SK-N-SH treated with all-trans-retinoic acid at 6 μM for 48 hours (cell line): Measurements from ENCODE around the gene TMEM79.
A peak's percentile ranks its signal among the peaks of the same experiment; 100 is the strongest.
"Not testable (repeated sequence)": the region's sequence is repeated elsewhere in the genome, so short reads cannot be mapped to it uniquely, and the experiment has no call there.

ENCODE experiments used
- ATAC-seq: fragments of 200-7000 bp; cut with Tn5 transposase; 3 replicates; pipeline ENCODE4 v1.9.1; 2020; ENCODE audit warnings: mild to moderate bottlenecking, moderate library complexity
- ARNTL ChIP-seq: fragments of 450-650 bp; formaldehyde crosslinking; IDR thresholded peaks from 2 replicates; pipeline ENCODE4 v1.5.0; 2020; ENCODE audit warnings: low read depth, mild to moderate bottlenecking, moderate library complexity, borderline replicate concordance
- BACH2 ChIP-seq: fragments of 250-450 bp; sonication (Bioruptor Pico); IDR thresholded peaks from 2 replicates; pipeline ENCODE4 v1.9.0; 2021; ENCODE audit warnings: mild to moderate bottlenecking, borderline replicate concordance
- CSDC2 ChIP-seq: fragments of 250-450 bp; sonication (Bioruptor Pico); IDR thresholded peaks from 2 replicates; pipeline ENCODE4 v1.5.0; 2020; ENCODE audit warnings: mild to moderate bottlenecking, moderate library complexity
- ESRRG ChIP-seq: fragments of 250-450 bp; sonication (Bioruptor Pico); IDR thresholded peaks from 2 replicates; pipeline ENCODE4 v1.6.1; 2021; ENCODE audit warnings: mild to moderate bottlenecking
- GLIS3 ChIP-seq: fragments of 250-450 bp; sonication (Bioruptor Pico); IDR thresholded peaks from 2 replicates; pipeline ENCODE4 v1.5.0; 2020; ENCODE audit warnings: mild to moderate bottlenecking, moderate library complexity
- ISL1 ChIP-seq: fragments of 250-450 bp; sonication (Bioruptor Pico); IDR thresholded peaks from 2 replicates; pipeline ENCODE4 v2.1.2; 2022; ENCODE audit warnings: mild to moderate bottlenecking, moderate library complexity
- PPARA ChIP-seq: fragments of 250-450 bp; sonication (Bioruptor Pico); IDR thresholded peaks from 2 replicates; pipeline ENCODE4 v1.5.0; 2020; ENCODE audit warnings: mild to moderate bottlenecking, borderline replicate concordance
- RARB ChIP-seq: fragments of 250-450 bp; sonication (Bioruptor Pico); IDR thresholded peaks from 2 replicates; pipeline ENCODE4 v1.8.0; 2021; ENCODE audit warnings: mild to moderate bottlenecking, moderate library complexity
- SNAI2 ChIP-seq: fragments of 250-450 bp; sonication (Bioruptor Pico); IDR thresholded peaks from 2 replicates; pipeline ENCODE4 v1.5.0; 2020; ENCODE audit warnings: mild to moderate bottlenecking, moderate library complexity
- TCF4 ChIP-seq: fragments of 250-450 bp; sonication (Bioruptor Pico); IDR thresholded peaks from 2 replicates; pipeline ENCODE4 v1.8.0; 2021; ENCODE audit warnings: mild to moderate bottlenecking, moderate library complexity, borderline replicate concordance
- ZC3H10 ChIP-seq: fragments of 250-450 bp; sonication (Bioruptor Pico); IDR thresholded peaks from 2 replicates; pipeline ENCODE4 v1.5.1; 2021; ENCODE audit warnings: mild to moderate bottlenecking, moderate library complexity
- ZFP3 ChIP-seq: fragments of 250-450 bp; sonication (Bioruptor Pico); IDR thresholded peaks from 2 replicates; pipeline ENCODE4 v1.5.0; 2020; ENCODE audit warnings: mild to moderate bottlenecking, moderate library complexity
- ZFP30 ChIP-seq: fragments of 450-650 bp; formaldehyde crosslinking; IDR thresholded peaks from 2 replicates; pipeline ENCODE4 v1.5.0; 2022; ENCODE audit warnings: mild to moderate bottlenecking, moderate library complexity
- ZNF565 ChIP-seq: fragments of 450-650 bp; formaldehyde crosslinking; conservative IDR thresholded peaks from 2 replicates; pipeline ENCODE4 v1.5.0; 2020; ENCODE audit warnings: low read depth, mild to moderate bottlenecking, moderate library complexity
- ZNF70 ChIP-seq: fragments of 450-650 bp; formaldehyde crosslinking; IDR thresholded peaks from 2 replicates; pipeline ENCODE4 v1.5.0; 2020; ENCODE audit warnings: mild to moderate bottlenecking, moderate library complexity
- ZNF8 ChIP-seq: fragments of 450-650 bp; formaldehyde crosslinking; IDR thresholded peaks from 2 replicates; pipeline ENCODE4 v1.5.0; 2020; ENCODE audit warnings: mild to moderate bottlenecking, moderate library complexity
- TF ChIP-seq, protein P1 (sequence below): fragments of 250-450 bp; sonication (Bioruptor Pico); IDR thresholded peaks from 2 replicates; pipeline ENCODE4 v1.8.0; 2021; ENCODE audit warnings: low read depth, mild to moderate bottlenecking, moderate library complexity, borderline replicate concordance
- TF ChIP-seq, protein P2 (sequence below): fragments of 250-450 bp; sonication (Bioruptor Pico); IDR thresholded peaks from 2 replicates; pipeline ENCODE4 v1.5.1; 2020; ENCODE audit warnings: low read depth, mild to moderate bottlenecking, moderate library complexity
- TF ChIP-seq, protein P3 (sequence below): fragments of 250-450 bp; sonication (Bioruptor Pico); IDR thresholded peaks from 2 replicates; pipeline ENCODE4 v1.5.0; 2020; ENCODE audit warnings: mild to moderate bottlenecking, moderate library complexity
- TF ChIP-seq, protein P4 (sequence below): fragments of 250-450 bp; sonication (Bioruptor Pico); IDR thresholded peaks from 2 replicates; pipeline ENCODE4 v1.8.0; 2020; ENCODE audit warnings: mild to moderate bottlenecking, moderate library complexity, borderline replicate concordance

TMEM79 gene

DNA sequence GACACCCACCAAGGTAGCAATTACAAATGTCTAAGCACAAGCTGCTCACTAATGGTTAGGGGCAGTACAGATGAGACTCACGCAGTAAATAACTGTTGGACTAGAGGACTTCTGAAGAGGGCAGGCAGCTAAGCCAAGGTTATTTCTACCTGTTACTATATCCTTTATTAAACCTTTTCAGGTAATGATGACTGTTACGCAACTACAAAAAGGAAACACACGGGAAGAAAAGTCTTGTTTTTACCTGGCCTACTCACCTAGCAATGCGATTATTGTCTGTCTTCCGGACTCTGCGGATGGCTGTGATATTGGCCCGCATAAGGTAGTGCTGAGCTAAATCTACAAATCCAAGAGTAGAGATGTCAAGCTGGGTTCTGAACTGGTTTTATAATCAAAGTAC, 32.8 kb downstream of the TMEM79 start:
- no peak for ATAC-seq
- TF ChIP-seq SNAI2 (CRISPR knock-in tag) (no peak), ESRRG (CRISPR knock-in tag) (no peak), TCF4 (CRISPR knock-in tag) (no peak), ZFP3 (no peak), ZNF565 (no peak), ZNF8 (CRISPR knock-in tag) (no peak), ZNF70 (CRISPR knock-in tag) (no peak), GLIS3 (CRISPR knock-in tag) (no peak), ZFP30 (no peak), ZC3H10 (no peak), RARB (CRISPR knock-in tag) (no peak), CSDC2 (CRISPR knock-in tag) (no peak), ARNTL (no peak), BACH2 (no peak)
- TF ChIP-seq, protein P1, sequence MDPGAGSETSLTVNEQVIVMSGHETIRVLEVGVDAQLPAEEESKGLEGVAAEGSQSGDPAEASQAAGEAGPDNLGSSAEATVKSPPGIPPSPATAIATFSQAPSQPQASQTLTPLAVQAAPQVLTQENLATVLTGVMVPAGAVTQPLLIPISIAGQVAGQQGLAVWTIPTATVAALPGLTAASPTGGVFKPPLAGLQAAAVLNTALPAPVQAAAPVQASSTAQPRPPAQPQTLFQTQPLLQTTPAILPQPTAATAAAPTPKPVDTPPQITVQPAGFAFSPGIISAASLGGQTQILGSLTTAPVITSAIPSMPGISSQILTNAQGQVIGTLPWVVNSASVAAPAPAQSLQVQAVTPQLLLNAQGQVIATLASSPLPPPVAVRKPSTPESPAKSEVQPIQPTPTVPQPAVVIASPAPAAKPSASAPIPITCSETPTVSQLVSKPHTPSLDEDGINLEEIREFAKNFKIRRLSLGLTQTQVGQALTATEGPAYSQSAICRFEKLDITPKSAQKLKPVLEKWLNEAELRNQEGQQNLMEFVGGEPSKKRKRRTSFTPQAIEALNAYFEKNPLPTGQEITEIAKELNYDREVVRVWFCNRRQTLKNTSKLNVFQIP (CRISPR knock-in tag), result no peak
- TF ChIP-seq, protein P2, sequence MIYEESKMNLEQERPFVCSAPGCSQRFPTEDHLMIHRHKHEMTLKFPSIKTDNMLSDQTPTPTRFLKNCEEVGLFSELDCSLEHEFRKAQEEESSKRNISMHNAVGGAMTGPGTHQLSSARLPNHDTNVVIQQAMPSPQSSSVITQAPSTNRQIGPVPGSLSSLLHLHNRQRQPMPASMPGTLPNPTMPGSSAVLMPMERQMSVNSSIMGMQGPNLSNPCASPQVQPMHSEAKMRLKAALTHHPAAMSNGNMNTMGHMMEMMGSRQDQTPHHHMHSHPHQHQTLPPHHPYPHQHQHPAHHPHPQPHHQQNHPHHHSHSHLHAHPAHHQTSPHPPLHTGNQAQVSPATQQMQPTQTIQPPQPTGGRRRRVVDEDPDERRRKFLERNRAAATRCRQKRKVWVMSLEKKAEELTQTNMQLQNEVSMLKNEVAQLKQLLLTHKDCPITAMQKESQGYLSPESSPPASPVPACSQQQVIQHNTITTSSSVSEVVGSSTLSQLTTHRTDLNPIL, result no peak
- TF ChIP-seq, protein P3, sequence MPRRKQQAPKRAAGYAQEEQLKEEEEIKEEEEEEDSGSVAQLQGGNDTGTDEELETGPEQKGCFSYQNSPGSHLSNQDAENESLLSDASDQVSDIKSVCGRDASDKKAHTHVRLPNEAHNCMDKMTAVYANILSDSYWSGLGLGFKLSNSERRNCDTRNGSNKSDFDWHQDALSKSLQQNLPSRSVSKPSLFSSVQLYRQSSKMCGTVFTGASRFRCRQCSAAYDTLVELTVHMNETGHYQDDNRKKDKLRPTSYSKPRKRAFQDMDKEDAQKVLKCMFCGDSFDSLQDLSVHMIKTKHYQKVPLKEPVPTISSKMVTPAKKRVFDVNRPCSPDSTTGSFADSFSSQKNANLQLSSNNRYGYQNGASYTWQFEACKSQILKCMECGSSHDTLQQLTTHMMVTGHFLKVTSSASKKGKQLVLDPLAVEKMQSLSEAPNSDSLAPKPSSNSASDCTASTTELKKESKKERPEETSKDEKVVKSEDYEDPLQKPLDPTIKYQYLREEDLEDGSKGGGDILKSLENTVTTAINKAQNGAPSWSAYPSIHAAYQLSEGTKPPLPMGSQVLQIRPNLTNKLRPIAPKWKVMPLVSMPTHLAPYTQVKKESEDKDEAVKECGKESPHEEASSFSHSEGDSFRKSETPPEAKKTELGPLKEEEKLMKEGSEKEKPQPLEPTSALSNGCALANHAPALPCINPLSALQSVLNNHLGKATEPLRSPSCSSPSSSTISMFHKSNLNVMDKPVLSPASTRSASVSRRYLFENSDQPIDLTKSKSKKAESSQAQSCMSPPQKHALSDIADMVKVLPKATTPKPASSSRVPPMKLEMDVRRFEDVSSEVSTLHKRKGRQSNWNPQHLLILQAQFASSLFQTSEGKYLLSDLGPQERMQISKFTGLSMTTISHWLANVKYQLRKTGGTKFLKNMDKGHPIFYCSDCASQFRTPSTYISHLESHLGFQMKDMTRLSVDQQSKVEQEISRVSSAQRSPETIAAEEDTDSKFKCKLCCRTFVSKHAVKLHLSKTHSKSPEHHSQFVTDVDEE (CRISPR knock-in tag), result no peak

DNA sequence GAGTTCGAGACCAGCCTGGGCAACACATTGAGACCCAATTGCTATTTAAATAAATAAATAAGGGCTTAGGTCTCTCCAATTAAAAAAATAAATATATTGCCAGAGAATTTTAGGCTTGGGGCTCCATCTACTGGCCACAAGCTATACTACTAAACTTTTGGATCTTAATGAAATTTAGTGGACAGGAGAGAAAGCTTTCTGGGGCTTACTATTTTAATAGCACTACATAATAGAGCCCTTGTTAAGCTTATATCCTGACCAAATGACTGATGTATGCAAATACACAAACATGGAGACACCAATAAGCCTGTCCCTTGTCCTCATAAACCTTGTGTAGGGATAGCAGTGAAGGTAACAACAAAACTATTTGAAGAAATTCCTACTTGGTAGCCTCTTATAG, 35.5 kb downstream of the TMEM79 start:
- TF ChIP-seq ISL1 (CRISPR knock-in tag), result no peak
- TF ChIP-seq, protein P1 (CRISPR knock-in tag), result no peak
- TF ChIP-seq, protein P2, result no peak
- TF ChIP-seq PPARA (CRISPR knock-in tag), result no peak
- TF ChIP-seq ZNF8 (CRISPR knock-in tag), result no peak
- TF ChIP-seq, protein P4, sequence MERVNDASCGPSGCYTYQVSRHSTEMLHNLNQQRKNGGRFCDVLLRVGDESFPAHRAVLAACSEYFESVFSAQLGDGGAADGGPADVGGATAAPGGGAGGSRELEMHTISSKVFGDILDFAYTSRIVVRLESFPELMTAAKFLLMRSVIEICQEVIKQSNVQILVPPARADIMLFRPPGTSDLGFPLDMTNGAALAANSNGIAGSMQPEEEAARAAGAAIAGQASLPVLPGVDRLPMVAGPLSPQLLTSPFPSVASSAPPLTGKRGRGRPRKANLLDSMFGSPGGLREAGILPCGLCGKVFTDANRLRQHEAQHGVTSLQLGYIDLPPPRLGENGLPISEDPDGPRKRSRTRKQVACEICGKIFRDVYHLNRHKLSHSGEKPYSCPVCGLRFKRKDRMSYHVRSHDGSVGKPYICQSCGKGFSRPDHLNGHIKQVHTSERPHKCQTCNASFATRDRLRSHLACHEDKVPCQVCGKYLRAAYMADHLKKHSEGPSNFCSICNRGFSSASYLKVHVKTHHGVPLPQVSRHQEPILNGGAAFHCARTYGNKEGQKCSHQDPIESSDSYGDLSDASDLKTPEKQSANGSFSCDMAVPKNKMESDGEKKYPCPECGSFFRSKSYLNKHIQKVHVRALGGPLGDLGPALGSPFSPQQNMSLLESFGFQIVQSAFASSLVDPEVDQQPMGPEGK, result no peak
- no peak for TF ChIP-seq ZNF70 (CRISPR knock-in tag)
- no peak for TF ChIP-seq RARB (CRISPR knock-in tag)
- peak; percentile 56 for ATAC-seq

DNA sequence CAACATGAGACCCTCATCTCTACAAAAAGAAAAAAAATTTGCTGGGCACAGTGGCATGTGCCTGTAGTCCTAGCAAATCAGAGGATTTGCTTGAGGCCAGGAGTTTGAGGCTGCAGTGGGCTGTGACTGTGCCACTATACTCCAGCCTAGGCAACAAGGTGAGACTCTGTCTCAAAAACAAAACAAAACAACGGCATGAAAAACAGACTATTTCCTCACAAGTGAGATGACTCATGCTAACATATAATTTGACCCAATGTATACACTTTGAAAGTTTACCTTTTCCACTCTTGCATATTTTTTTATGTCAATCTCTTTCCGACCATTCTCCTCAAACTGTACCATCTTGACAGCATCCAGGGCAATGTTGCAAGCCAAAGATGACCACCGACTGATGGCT, 36.4 kb downstream of the TMEM79 start:
- TF ChIP-seq PPARA (CRISPR knock-in tag), result no peak
- ATAC-seq, result no peak

DNA sequence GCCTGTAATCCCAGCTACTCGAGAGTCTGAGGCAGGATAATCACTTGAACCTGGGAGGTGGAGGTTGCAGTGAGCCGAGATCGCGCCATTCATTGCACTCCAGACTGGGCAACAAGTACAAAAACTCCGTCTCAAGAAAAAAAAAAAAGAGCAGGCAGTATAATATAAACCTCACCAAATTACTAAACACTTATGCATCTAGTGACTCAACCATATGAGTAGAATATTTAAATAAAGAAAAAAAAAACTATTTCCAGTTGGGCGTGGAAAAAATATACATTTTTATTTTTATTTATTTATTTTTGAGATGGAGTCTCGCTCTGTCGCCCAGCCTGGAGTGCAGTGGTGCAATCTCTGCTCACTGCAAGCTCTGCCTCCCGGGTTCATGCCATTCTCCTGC, 39.1 kb downstream of the TMEM79 start:
- ATAC-seq, result not testable (repeated sequence)
